Body of pancreas (tissue), 4 donors: ENCODE measurements around the gene ADAMTS2.
"Not testable (repeated sequence)": the region's sequence is repeated elsewhere in the genome, so short reads cannot be mapped to it uniquely, and the experiment has no call there.

Experiments
- CTCF ChIP-seq, 7 experiments: fragments of 450-650 bp in 4 of 7; fragments of 200-600 bp in 3 of 7; sonication (generic) in 3 of 7; IDR thresholded peaks; one replicate each; pipeline ENCODE4 v1.5.1; 2016 to 2019; ENCODE audit warnings: antibody characterized with exemption in 7 of 7
- POLR2A ChIP-seq, 3 donors: fragments of 450-650 bp; IDR thresholded peaks; one replicate each; pipeline ENCODE4 v1.6.1; 2016; ENCODE audit warnings: antibody characterized with exemption in 3 of 3, mild to moderate bottlenecking in 2 of 3

DNA sequence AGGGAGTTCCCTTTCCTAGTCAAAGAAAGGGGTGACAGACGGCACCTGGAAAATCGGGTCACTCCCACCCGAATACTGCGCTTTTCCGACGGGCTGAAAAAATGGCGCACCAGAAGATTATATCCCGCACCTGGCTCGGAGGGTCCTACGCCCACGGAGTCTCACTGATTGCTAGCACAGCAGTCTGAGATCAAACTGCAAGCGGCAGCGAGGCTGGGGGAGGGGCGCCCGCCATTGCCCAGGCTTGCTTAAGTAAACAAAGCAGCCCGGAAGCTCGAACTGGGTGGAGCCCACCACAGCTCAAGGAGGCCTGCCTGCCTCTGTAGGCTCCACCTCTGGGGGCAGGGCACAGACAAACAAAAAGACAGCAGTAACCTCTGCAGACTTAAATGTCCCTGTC lies 244.0 kb downstream of the ADAMTS2 start:
- not testable (repeated sequence) for TF ChIP-seq CTCF, POLR2A (IDR thresholded peaks at IDR 0.05)
